GM12878 (cell line): ENCODE results near the gene SLC35G2. TPM values are rescaled to one million over a fixed set of nuclear protein-coding genes. Genes with fewer than 3 reads are reported as not detected.

ENCODE experiments used
- ATAC-seq: fragments of 200-7000 bp; cut with Tn5 transposase; 3 replicates; pipeline ENCODE4 v1.9.1; 2020; ENCODE audit warnings: mild to moderate bottlenecking, moderate library complexity
- BruUV-seq: library from RNA; stranded (reverse); fragments of 400-500 nt; replicated peaks from 2 replicates; lab custom pipeline; 2021; lab: Mats Ljungman, UMichigan
- CTCF ChIA-PET: fragments of 300-600 bp; sonication (Branson Sonifier 250); formaldehyde crosslinking; extraction: SDS; loops from one replicate; lab custom pipeline; 2021; ENCODE audit warnings: inconsistent platforms; lab: Yijun Ruan, JAX
- POLR2A ChIA-PET: fragments of 350-600 bp; formaldehyde crosslinking; extraction: SDS; loops from one replicate; lab custom pipeline; 2021; ENCODE audit warnings: inconsistent platforms; lab: Charles Lee
- RAD21 ChIA-PET: fragments of 300-600 bp; sonication (Branson Sonifier 250); formaldehyde crosslinking; loops from one replicate; lab custom pipeline; 2023; ENCODE audit warnings: antibody characterized with exemption; ENCODE audit not compliant: unreplicated experiment; lab: Charles Lee
- SMC1A ChIA-PET: fragments of 300-600 bp; sonication (Branson Sonifier 250); formaldehyde crosslinking; loops from one replicate; lab custom pipeline; 2023; ENCODE audit not compliant: unreplicated experiment, uncharacterized antibody; lab: Charles Lee
- DNase-seq: peaks from one replicate; pipeline ENCODE4 v3.0.0-alpha.2; 2011; ENCODE audit warnings: low read depth, low spot score
- FAIRE-seq: peaks from 3 replicates; lab custom pipeline; 2011; peaks lifted over from hg19 to GRCh38; lab: Jason Lieb, UNC
- H2AFZ ChIP-seq: 2 replicates; pipeline ENCODE4 v1.6.0; 2011; ENCODE audit warnings: low read depth, low read length, control low read depth; ENCODE audit not compliant: control insufficient read depth
- H3K27ac ChIP-seq: 2 replicates; pipeline ENCODE4 v1.5.1; 2011; ENCODE audit warnings: control low read depth; ENCODE audit not compliant: control insufficient read depth, insufficient read depth
- H3K27me3 ChIP-seq, 2 experiments: replicated peaks in 1 of 2; 2 replicates each; pipeline versions ENCODE4 v1.6.0 to v1.6.1; 2011; ENCODE audit warnings: low read length in 1 of 2; ENCODE audit not compliant: control insufficient read depth in 2 of 2, insufficient read depth in 2 of 2
- H3K36me3 ChIP-seq, 2 experiments: 2 replicates each; pipeline ENCODE4 v1.5.1; 2011; ENCODE audit warnings: low read length in 1 of 2; ENCODE audit not compliant: control insufficient read depth in 2 of 2, insufficient read depth in 2 of 2
- H3K4me1 ChIP-seq: 2 replicates; pipeline ENCODE4 v1.6.1; 2011; ENCODE audit warnings: mild to moderate bottlenecking, low read length, moderate library complexity, mixed read lengths; ENCODE audit not compliant: control insufficient read depth, insufficient read depth
- H3K4me2 ChIP-seq: 2 replicates; pipeline ENCODE4 v1.6.0; 2011; ENCODE audit warnings: control low read depth; ENCODE audit not compliant: control insufficient read depth, insufficient read depth
- H3K4me3 ChIP-seq: fragments of 200-600 bp; sonication (generic); 2 replicates; pipeline ENCODE4 v1.5.1; 2016
- H3K79me2 ChIP-seq: 2 replicates; pipeline ENCODE4 v1.6.0; 2011; ENCODE audit warnings: low read length; ENCODE audit not compliant: control insufficient read depth, insufficient read depth
- H3K9ac ChIP-seq: 2 replicates; pipeline ENCODE4 v1.8.0; 2011; ENCODE audit warnings: low read length, control low read depth, mixed read lengths; ENCODE audit not compliant: control insufficient read depth, insufficient read depth
- H3K9me3 ChIP-seq: replicated peaks from 3 replicates; pipeline ENCODE4 v1.5.1; 2011; ENCODE audit warnings: mild to moderate bottlenecking, low read length; ENCODE audit not compliant: control insufficient read depth, insufficient read depth
- H4K20me1 ChIP-seq: 2 replicates; pipeline ENCODE4 v1.6.0; 2011; ENCODE audit not compliant: control insufficient read depth, insufficient read depth
- ATF3 ChIP-seq: IDR thresholded peaks from 2 replicates; pipeline ENCODE4 v1.6.1; 2011; ENCODE audit warnings: low read depth, mild to moderate bottlenecking, low read length, moderate library complexity, borderline replicate concordance; ENCODE audit errors: extremely low read depth
- CHD2 ChIP-seq: IDR thresholded peaks from 2 replicates; pipeline ENCODE4 v1.6.1; 2011; ENCODE audit warnings: low read depth, low read length, improper control_type of control experiment, borderline replicate concordance
- EGR1 ChIP-seq, 2 experiments: IDR thresholded peaks; 1 replicate in 1 of 2; 2 replicates in 1 of 2; pipeline ENCODE4 v1.6.1; 2011 to 2012; ENCODE audit warnings: low read depth in 2 of 2, low read length in 2 of 2, borderline replicate concordance in 1 of 2, mild to moderate bottlenecking in 1 of 2, moderate library complexity in 1 of 2
- NR2C1 ChIP-seq: fragments of 450-650 bp; IDR thresholded peaks from 2 replicates; pipeline ENCODE4 v1.6.1; 2017; ENCODE audit warnings: antibody characterized with exemption, mild to moderate bottlenecking, moderate library complexity
- RBBP5 ChIP-seq: fragments of 200-600 bp; sonication (generic); conservative IDR thresholded peaks from 2 replicates; pipeline ENCODE4 v1.6.1; 2016
- RELB ChIP-seq: fragments of 450-650 bp; IDR thresholded peaks from 2 replicates; pipeline ENCODE4 v1.6.1; 2017; ENCODE audit warnings: low read depth, mild to moderate bottlenecking, moderate library complexity
- SIX5 ChIP-seq: IDR thresholded peaks from 2 replicates; pipeline ENCODE4 v1.6.1; 2011; ENCODE audit warnings: mild to moderate bottlenecking, low read depth, low read length, moderate library complexity; ENCODE audit not compliant: severe bottlenecking
- ZSCAN29 ChIP-seq: fragments of 450-650 bp; IDR thresholded peaks from 2 replicates; pipeline ENCODE4 v1.6.1; 2017; ENCODE audit warnings: mild to moderate bottlenecking, moderate library complexity
- WGBS: methylation state at CpG from one replicate; pipeline ENCODE4 v1.1.6; 2016; ENCODE audit warnings: low lambda C conversion rate; ENCODE audit not compliant: insufficient replicate concordance, insufficient coverage; ENCODE audit errors: missing lambda C conversion rate; 5-methylcytosine and 5-hydroxymethylcytosine counted together
- in situ Hi-C: fragments of 300-500 bp; cut with MboI; formaldehyde crosslinking; loops from 9 replicates; pipeline ENCODE4 v1.14.3; 2018; ENCODE audit warnings: mixed read lengths
- intact Hi-C: fragments of 100-400 bp; cut with micrococcal nuclease; formaldehyde crosslinking; loops from one replicate; pipeline ENCODE4 v1.14.2; 2022; ENCODE audit not compliant: unreplicated experiment
- polyA plus RNA-seq, 11 experiments: library from polyadenylated mRNA; depleted of rRNA in 4 of 11; unstranded in 6 of 11; stranded (reverse) in 5 of 11; fragments of >200 nt; fragmentation: Nextera tagmentation in 4 of 11; fragmentation: Illumina TruSeq in 1 of 11; extraction: Ambion mirVana in 4 of 11; extraction: Trizol in 1 of 11; gene quantifications; 1 replicate in 1 of 11; 2 replicates in 10 of 11; pipeline versions ENCODE4 v1.2.1 to v1.2.3, GENCODE V29; 2011 to 2016; ENCODE audit warnings: inconsistent platforms in 2 of 11, missing spikeins in 2 of 11, low read depth in 1 of 11
- total RNA-seq, 4 experiments: library from RNA; depleted of rRNA in 3 of 4; stranded (reverse); fragments of >200 nt in 3 of 4; fragmentation: Illumina TruSeq in 1 of 4; extraction: Trizol in 1 of 4; gene quantifications; 2 replicates each; pipeline versions ENCODE4 v1.2.1 to v1.2.3, GENCODE V29; 2013 to 2021

The SLC35G2 gene
- total and polyA plus RNA-seq, 10 of the 15 experiments (the other 5 are each of a cell fraction or from before 2014, with no cell fraction given): 0.11 to 1.9 (median 0.27) TPM

- H2AFZ ChIP-seq: no peak overlapping the region
- H3K9me3 ChIP-seq: peaks cover 38% of the 10 kb centered on the region
- intact Hi-C loops (no loop called here), in situ Hi-C loops (no loop called here)
- CTCF ChIA-PET: interaction anchor here (0.7 kb wide), 1 partner anchor 139 kb away, joined by 3 read pairs; no protein-coding TSS in a partner anchor
- POLR2A ChIA-PET: no interaction called here
- FAIRE-seq (no peak), ATAC-seq (no peak), DNase-seq (no peak)
- BruUV-seq: no TSS peak
- no peak overlapping the region for H3K4me2 ChIP-seq
- no peaks in the 10 kb centered on the region for H3K27me3 ChIP-seq
- H3K79me2 ChIP-seq: peaks cover 58% of the 10 kb centered on the region
- H3K4me3 ChIP-seq: no peak overlapping the region
- H3K27ac ChIP-seq: no peak overlapping the region
- TF ChIP-seq ATF3 (no peak), ZSCAN29 (no peak), NR2C1 (no peak), EGR1 (IDR thresholded peaks at IDR 0.05; ENCODE audit: borderline replicate concordance in 1 of 2, low read depth in 2 of 2, low read length in 2 of 2) (no peak), RBBP5 (no peak), RELB (no peak), SIX5 (no peak), CHD2 (no peak)
- peaks cover 4% of the 10 kb centered on the region; the same call in 1 of the 2 replicates for H3K4me1 ChIP-seq
- H3K36me3 ChIP-seq: no peaks in the 10 kb centered on the region; a peak in 3 of 4 replicates
- SMC1A ChIA-PET: interaction anchor here (1.1 kb wide), 1 partner anchor 8 kb away, joined by 3 read pairs; no protein-coding TSS in a partner anchor
- WGBS: 68% methylated on average over 2 of the region's 2 CpGs
- H3K9ac ChIP-seq: no peak overlapping the region
- H4K20me1 ChIP-seq: no peaks in the 10 kb centered on the region
- RAD21 ChIA-PET: no interaction called here
These were observed 73.3 kb downstream of the SLC35G2 start for GRCh38 chr3:136891934-136892855.
